KMS-11 (cell line): ENCODE measurements around the gene MYO9B.

Experiments
- H2AFZ ChIP-seq: fragments of 200-600 bp; sonication (generic); 2 replicates; pipeline ENCODE4 v1.6.1; 2016; ENCODE audit warnings: antibody characterized with exemption, mixed run types, low read depth
- H3K27ac ChIP-seq: fragments of 200-600 bp; sonication (generic); 2 replicates; pipeline ENCODE4 v1.6.1; 2016; ENCODE audit warnings: mild to moderate bottlenecking, mixed run types
- H3K27me3 ChIP-seq: fragments of 200-600 bp; sonication (generic); 2 replicates; pipeline ENCODE4 v1.6.1; 2017; ENCODE audit warnings: mild to moderate bottlenecking, low read depth, mixed run types, moderate library complexity; ENCODE audit not compliant: insufficient read depth
- H3K36me3 ChIP-seq: fragments of 200-600 bp; sonication (generic); 2 replicates; pipeline ENCODE4 v1.6.1; 2017; ENCODE audit warnings: mild to moderate bottlenecking, mixed run types; ENCODE audit not compliant: insufficient read depth
- H3K4me1 ChIP-seq: fragments of 200-600 bp; sonication (generic); 2 replicates; pipeline ENCODE4 v1.6.1; 2016; ENCODE audit warnings: mild to moderate bottlenecking, low read depth, mixed run types; ENCODE audit not compliant: poor library complexity, severe bottlenecking
- H3K4me2 ChIP-seq: fragments of 200-600 bp; sonication (generic); 2 replicates; pipeline ENCODE4 v1.7.0; 2016; ENCODE audit warnings: mild to moderate bottlenecking, mixed run types
- H3K4me3 ChIP-seq: fragments of 200-600 bp; sonication (generic); IDR thresholded peaks from 2 replicates; pipeline ENCODE4 v1.6.1; 2017; ENCODE audit warnings: low read depth, low read length, mixed read lengths; ENCODE audit not compliant: insufficient read depth
- H3K79me2 ChIP-seq: fragments of 200-600 bp; sonication (generic); 2 replicates; pipeline ENCODE4 v1.6.1; 2016; ENCODE audit warnings: low read depth, mixed run types; ENCODE audit not compliant: insufficient read depth
- H3K9ac ChIP-seq: fragments of 200-600 bp; sonication (generic); 2 replicates; pipeline ENCODE4 v1.6.1; 2016; ENCODE audit warnings: mild to moderate bottlenecking, mixed run types
- H4K20me1 ChIP-seq: fragments of 200-600 bp; sonication (generic); 2 replicates; pipeline ENCODE4 v1.6.1; 2016; ENCODE audit warnings: mild to moderate bottlenecking, mixed run types; ENCODE audit not compliant: insufficient read depth
- TF ChIP-seq, protein P1 (sequence below): fragments of 200-600 bp; sonication (generic); conservative IDR thresholded peaks from 2 replicates; pipeline ENCODE4 v1.6.1; 2017; ENCODE audit warnings: low read depth, mild to moderate bottlenecking, antibody characterized with exemption, low read length, moderate library complexity, mixed read lengths

The MYO9B gene

DNA sequence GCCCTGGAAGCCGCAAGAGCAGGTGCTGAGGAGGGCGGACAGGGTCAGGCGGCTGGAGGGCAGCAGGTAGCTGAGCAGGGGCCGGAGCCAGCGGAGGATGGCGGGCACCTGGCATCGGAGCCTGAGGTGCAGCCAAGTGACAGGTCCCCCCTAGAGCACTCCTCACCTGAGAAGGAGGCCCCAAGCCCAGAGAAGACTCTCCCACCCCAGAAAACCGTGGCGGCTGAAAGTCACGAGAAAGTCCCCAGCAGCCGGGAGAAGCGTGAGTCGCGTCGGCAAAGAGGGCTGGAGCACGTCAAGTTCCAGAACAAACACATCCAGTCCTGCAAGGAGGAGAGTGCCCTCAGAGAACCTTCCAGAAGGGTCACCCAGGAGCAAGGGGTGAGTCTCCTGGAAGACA, 119.0 kb downstream of the MYO9B start:
- Histone ChIP-seq H3K4me3 (no peak overlapping the region), H3K79me2 (no peaks in the 10 kb centered on the region), H2AFZ (no peak overlapping the region), H4K20me1 (no peaks in the 10 kb centered on the region), H3K4me2 (no peak overlapping the region), H3K4me1 (no peaks in the 10 kb centered on the region), H3K27ac (no peak overlapping the region), H3K27me3 (no peaks in the 10 kb centered on the region), H3K9ac (no peak overlapping the region), H3K36me3 (no peaks in the 10 kb centered on the region)
- TF ChIP-seq, protein P1, sequence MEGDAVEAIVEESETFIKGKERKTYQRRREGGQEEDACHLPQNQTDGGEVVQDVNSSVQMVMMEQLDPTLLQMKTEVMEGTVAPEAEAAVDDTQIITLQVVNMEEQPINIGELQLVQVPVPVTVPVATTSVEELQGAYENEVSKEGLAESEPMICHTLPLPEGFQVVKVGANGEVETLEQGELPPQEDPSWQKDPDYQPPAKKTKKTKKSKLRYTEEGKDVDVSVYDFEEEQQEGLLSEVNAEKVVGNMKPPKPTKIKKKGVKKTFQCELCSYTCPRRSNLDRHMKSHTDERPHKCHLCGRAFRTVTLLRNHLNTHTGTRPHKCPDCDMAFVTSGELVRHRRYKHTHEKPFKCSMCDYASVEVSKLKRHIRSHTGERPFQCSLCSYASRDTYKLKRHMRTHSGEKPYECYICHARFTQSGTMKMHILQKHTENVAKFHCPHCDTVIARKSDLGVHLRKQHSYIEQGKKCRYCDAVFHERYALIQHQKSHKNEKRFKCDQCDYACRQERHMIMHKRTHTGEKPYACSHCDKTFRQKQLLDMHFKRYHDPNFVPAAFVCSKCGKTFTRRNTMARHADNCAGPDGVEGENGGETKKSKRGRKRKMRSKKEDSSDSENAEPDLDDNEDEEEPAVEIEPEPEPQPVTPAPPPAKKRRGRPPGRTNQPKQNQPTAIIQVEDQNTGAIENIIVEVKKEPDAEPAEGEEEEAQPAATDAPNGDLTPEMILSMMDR = no peak

DNA sequence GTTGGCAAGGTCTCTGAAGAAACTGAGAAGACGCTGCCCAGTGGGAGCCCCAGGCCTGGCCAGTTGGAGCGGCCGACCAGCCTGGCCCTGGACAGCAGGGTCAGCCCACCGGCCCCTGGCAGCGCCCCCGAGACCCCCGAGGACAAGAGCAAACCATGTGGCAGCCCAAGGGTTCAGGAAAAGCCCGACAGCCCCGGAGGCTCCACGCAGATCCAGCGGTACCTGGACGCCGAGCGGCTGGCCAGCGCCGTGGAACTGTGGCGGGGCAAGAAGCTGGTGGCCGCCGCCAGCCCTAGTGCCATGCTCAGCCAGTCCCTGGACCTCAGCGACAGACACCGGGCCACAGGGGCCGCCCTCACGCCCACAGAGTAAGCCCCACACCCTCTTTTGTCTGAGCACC, 119.5 kb downstream of the MYO9B start:
- Histone ChIP-seq H3K4me3 (no peak overlapping the region), H3K27me3 (no peaks in the 10 kb centered on the region), H3K4me2 (no peak overlapping the region), H2AFZ (no peak overlapping the region), H3K36me3 (no peaks in the 10 kb centered on the region), H3K4me1 (no peaks in the 10 kb centered on the region), H4K20me1 (no peaks in the 10 kb centered on the region), H3K9ac (no peak overlapping the region), H3K79me2 (no peaks in the 10 kb centered on the region), H3K27ac (no peak overlapping the region)
- TF ChIP-seq, protein P1 = no peak

DNA sequence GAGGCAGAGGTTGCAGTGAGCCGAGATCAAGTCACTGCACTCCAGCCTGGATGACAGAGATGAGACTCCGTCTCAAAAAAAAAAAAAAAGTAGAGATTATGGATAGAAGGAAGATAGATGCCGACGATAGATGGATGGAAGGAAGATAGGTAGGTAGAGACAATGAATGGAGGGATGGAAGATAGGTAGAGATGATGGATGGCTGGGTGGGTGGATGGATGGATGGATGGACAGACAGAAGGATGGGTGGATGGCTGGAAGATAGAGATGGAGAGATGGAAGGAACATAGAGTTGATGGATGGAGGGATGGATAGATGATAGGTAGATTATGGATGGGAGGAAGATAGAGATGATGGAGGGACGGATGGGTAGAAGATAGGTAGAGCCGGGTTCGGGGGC, 121.0 kb downstream of the MYO9B start:
- H2AFZ ChIP-seq = no peak overlapping the region
- no peak overlapping the region for H3K4me2 ChIP-seq
- H3K36me3 ChIP-seq = no peaks in the 10 kb centered on the region
- no peak overlapping the region for H3K27ac ChIP-seq
- no peaks in the 10 kb centered on the region for H3K4me1 ChIP-seq
- H3K27me3 ChIP-seq = no peaks in the 10 kb centered on the region
- no peaks in the 10 kb centered on the region for H4K20me1 ChIP-seq
- H3K9ac ChIP-seq = no peak overlapping the region
- TF ChIP-seq, protein P1 = no peak
- H3K79me2 ChIP-seq = no peaks in the 10 kb centered on the region
- H3K4me3 ChIP-seq = no peak overlapping the region

DNA sequence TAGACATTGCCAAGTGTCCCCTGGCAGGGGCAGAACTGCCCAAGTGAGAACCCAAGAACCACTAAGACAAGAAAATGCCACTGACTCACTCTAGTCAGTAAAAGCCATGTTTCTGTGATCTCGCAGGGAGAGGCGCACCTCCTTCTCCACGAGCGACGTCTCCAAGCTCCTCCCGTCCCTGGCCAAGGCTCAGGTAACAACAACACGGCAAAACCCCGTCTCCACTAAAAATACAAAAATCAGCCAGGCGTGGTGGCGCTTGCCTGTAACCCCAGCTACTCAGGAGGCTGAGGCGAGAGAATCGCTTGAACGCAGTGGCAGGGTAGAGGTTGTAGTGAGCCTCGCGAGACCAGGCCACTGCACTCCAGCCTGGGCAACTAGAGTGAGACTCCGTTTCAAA, 122.1 kb downstream of the MYO9B start:
- Histone ChIP-seq H3K27ac (no peak overlapping the region), H3K36me3 (no peaks in the 10 kb centered on the region), H3K79me2 (no peaks in the 10 kb centered on the region), H3K27me3 (no peaks in the 10 kb centered on the region), H3K4me2 (no peak overlapping the region), H3K9ac (no peak overlapping the region), H3K4me3 (no peak overlapping the region), H3K4me1 (no peaks in the 10 kb centered on the region), H4K20me1 (no peaks in the 10 kb centered on the region), H2AFZ (no peak overlapping the region)
- TF ChIP-seq, protein P1 = no peak
